ENCODE results near the gene RPL38. TPM values are rescaled to one million over a fixed set of nuclear protein-coding genes. Genes with fewer than 3 reads are reported as not detected.

Gene RPL38
- total RNA-seq, 1 donor from 2014 or later = 919 TPM

GRCh38 chr17:74226252-74226651 is 22.8 kb downstream of the RPL38 start:
- Histone ChIP-seq H3K9me3 (ENCODE audit: insufficient read depth, low read depth, low read length) (no peaks in the 10 kb centered on the region), H2AFZ (ENCODE audit: low read depth, low read length) (no peak overlapping the region), H3K4me1 (ENCODE audit: insufficient read depth, low read length) (no peaks in the 10 kb centered on the region), H3K9ac (ENCODE audit: low read length) (no peak overlapping the region), H4K20me1 (ENCODE audit: insufficient read depth, low read length) (no peaks in the 10 kb centered on the region), H3K4me2 (ENCODE audit: low read length) (no peak overlapping the region), H3K27me3 (ENCODE audit: insufficient read depth, low read length) (no peaks in the 10 kb centered on the region), H3K79me2 (ENCODE audit: insufficient read depth, low read length) (no peaks in the 10 kb centered on the region), H3K36me3 (ENCODE audit: insufficient read depth, low read length) (no peaks in the 10 kb centered on the region), H3K4me3 (ENCODE audit: insufficient read depth, low read depth, low read length) (no peak overlapping the region), H3K27ac (ENCODE audit: low read depth, low read length) (no peak overlapping the region)
- FAIRE-seq (no peak), DNase-seq (ENCODE audit: low read depth) (no peak)
- Mint-ChIP-seq H3K36me3 (ENCODE audit: low read depth, unreplicated experiment) (peaks cover 23% of the 10 kb centered on the region), H3K27ac (ENCODE audit: unreplicated experiment) (no peak overlapping the region), H3K9me3 (ENCODE audit: unreplicated experiment) (peaks cover 2% of the 10 kb centered on the region), H3K27me3 (ENCODE audit: low read depth, unreplicated experiment) (peaks cover 18% of the 10 kb centered on the region), H3K4me3 (ENCODE audit: unreplicated experiment) (no peak overlapping the region), H3K4me1 (ENCODE audit: low read depth, unreplicated experiment) (no peaks in the 10 kb centered on the region)
- TF ChIP-seq CTCF (IDR thresholded peaks at IDR 0.05; ENCODE audit: insufficient read depth, low read depth, low read length) = no peak
- no peak for TF ChIP-seq EZH2 (IDR thresholded peaks at IDR 0.05; ENCODE audit: insufficient read depth, low read length)

GRCh38 chr17:74227271-74228080 is 24.0 kb downstream of the RPL38 start:
- no peak overlapping the region for H3K4me2 ChIP-seq (ENCODE audit: low read length)
- Mint-ChIP-seq H3K27ac (ENCODE audit: unreplicated experiment) (no peak overlapping the region), H3K9me3 (ENCODE audit: unreplicated experiment) (peaks cover 2% of the 10 kb centered on the region), H3K4me1 (ENCODE audit: low read depth, unreplicated experiment) (no peaks in the 10 kb centered on the region), H3K36me3 (ENCODE audit: low read depth, unreplicated experiment) (peaks cover 23% of the 10 kb centered on the region), H3K27me3 (ENCODE audit: low read depth, unreplicated experiment) (peaks cover 22% of the 10 kb centered on the region), H3K4me3 (ENCODE audit: unreplicated experiment) (no peak overlapping the region)
- H3K4me3 ChIP-seq (ENCODE audit: insufficient read depth, low read depth, low read length) = no peak overlapping the region
- no peaks in the 10 kb centered on the region for H4K20me1 ChIP-seq (ENCODE audit: insufficient read depth, low read length)
- H3K36me3 ChIP-seq (ENCODE audit: insufficient read depth, low read length) = no peaks in the 10 kb centered on the region
- TF ChIP-seq CTCF (IDR thresholded peaks at IDR 0.05; ENCODE audit: insufficient read depth, low read depth, low read length) (no peak), EZH2 (IDR thresholded peaks at IDR 0.05; ENCODE audit: insufficient read depth, low read length) (no peak)
- H3K27ac ChIP-seq (ENCODE audit: low read depth, low read length) = no peak overlapping the region
- no peaks in the 10 kb centered on the region for H3K4me1 ChIP-seq (ENCODE audit: insufficient read depth, low read length)
- no peak overlapping the region for H2AFZ ChIP-seq (ENCODE audit: low read depth, low read length)
- no peaks in the 10 kb centered on the region for H3K27me3 ChIP-seq (ENCODE audit: insufficient read depth, low read length)
- no peaks in the 10 kb centered on the region for H3K9me3 ChIP-seq (ENCODE audit: insufficient read depth, low read depth, low read length)
- H3K79me2 ChIP-seq (ENCODE audit: insufficient read depth, low read length) = no peaks in the 10 kb centered on the region
- FAIRE-seq (no peak), DNase-seq (ENCODE audit: low read depth) (no peak)
- no peak overlapping the region for H3K9ac ChIP-seq (ENCODE audit: low read length)
